SJCRH30 (cell line): ENCODE data around the gene MCL1. TPM values are rescaled to one million over a fixed set of nuclear protein-coding genes. Genes with fewer than 3 reads are reported as not detected.

Experiments
- DNase-seq, 2 experiments: peaks; one replicate each; pipeline ENCODE4 v3.0.0-alpha.2; 2015 to 2020
- H3K27ac ChIP-seq: fragments of 250-450 bp; sonication (Bioruptor Pico); 2 replicates; pipeline ENCODE4 v1.5.1; 2020; ENCODE audit warnings: mild to moderate bottlenecking, moderate library complexity
- H3K27me3 ChIP-seq: fragments of 250-450 bp; sonication (Bioruptor Pico); 2 replicates; pipeline ENCODE4 v1.5.1; 2020; ENCODE audit warnings: mild to moderate bottlenecking, moderate library complexity
- H3K36me3 ChIP-seq: fragments of 250-450 bp; sonication (Bioruptor Pico); 2 replicates; pipeline ENCODE4 v1.5.1; 2020; ENCODE audit warnings: mild to moderate bottlenecking, moderate library complexity
- H3K4me1 ChIP-seq: fragments of 250-450 bp; sonication (Bioruptor Pico); 2 replicates; pipeline ENCODE4 v1.5.1; 2020; ENCODE audit warnings: mild to moderate bottlenecking, moderate library complexity
- H3K4me3 ChIP-seq: fragments of 250-450 bp; sonication (Bioruptor Pico); 2 replicates; pipeline ENCODE4 v1.5.1; 2020; ENCODE audit warnings: mild to moderate bottlenecking, moderate library complexity
- H3K9me3 ChIP-seq: fragments of 250-450 bp; sonication (Bioruptor Pico); replicated peaks from 2 replicates; pipeline ENCODE4 v1.5.1; 2020; ENCODE audit warnings: mild to moderate bottlenecking, moderate library complexity
- total RNA-seq: library from RNA; depleted of rRNA; stranded (reverse); fragments of >200 nt; shearing (Covaris generic); gene quantifications from 2 replicates; pipeline ENCODE4 v1.2.3, GENCODE V29; 2014

MCL1 gene
- total RNA-seq, 1 experiment from 2014 or later: 104 TPM

GRCh38 chr1:150558761-150559655, 20.4 kb downstream of the MCL1 start:
- H3K27ac ChIP-seq: no peak overlapping the region
- no peak for DNase-seq
- no peak overlapping the region for H3K4me3 ChIP-seq
- H3K4me1 ChIP-seq: peaks cover 15% of the 10 kb centered on the region
- H3K36me3 ChIP-seq: no peaks in the 10 kb centered on the region
- no peaks in the 10 kb centered on the region for H3K27me3 ChIP-seq
- no peaks in the 10 kb centered on the region for H3K9me3 ChIP-seq

GRCh38 chr1:150558303-150558704, 21.1 kb downstream of the MCL1 start:
- H3K36me3 ChIP-seq: no peaks in the 10 kb centered on the region
- H3K9me3 ChIP-seq: no peaks in the 10 kb centered on the region
- no peak overlapping the region for H3K4me3 ChIP-seq
- no peaks in the 10 kb centered on the region for H3K27me3 ChIP-seq
- no peak overlapping the region for H3K27ac ChIP-seq
- H3K4me1 ChIP-seq: peaks cover 14% of the 10 kb centered on the region
- no peak for DNase-seq

- H3K36me3 ChIP-seq: no peaks in the 10 kb centered on the region
- peaks cover 9% of the 10 kb centered on the region for H3K4me1 ChIP-seq
- H3K4me3 ChIP-seq: no peak overlapping the region
- no peak for DNase-seq
- H3K27me3 ChIP-seq: no peaks in the 10 kb centered on the region
- H3K9me3 ChIP-seq: no peaks in the 10 kb centered on the region
- no peak overlapping the region for H3K27ac ChIP-seq
Measured at GRCh38 chr1:150557813-150558212, 21.6 kb downstream of the MCL1 start.

GRCh38 chr1:150557065-150557600, 22.3 kb downstream of the MCL1 start:
- Histone ChIP-seq H3K4me1 (peaks cover 7% of the 10 kb centered on the region; the same call in 1 of the 2 replicates), H3K4me3 (no peak overlapping the region), H3K36me3 (no peaks in the 10 kb centered on the region), H3K27ac (no peak overlapping the region), H3K27me3 (no peaks in the 10 kb centered on the region), H3K9me3 (no peaks in the 10 kb centered on the region)
- DNase-seq: no peak

GRCh38 chr1:150555971-150556865, 23.2 kb downstream of the MCL1 start:
- Histone ChIP-seq H3K4me3 (no peak overlapping the region), H3K36me3 (no peaks in the 10 kb centered on the region), H3K9me3 (no peaks in the 10 kb centered on the region), H3K27ac (no peak overlapping the region), H3K4me1 (peaks cover 8% of the 10 kb centered on the region; the same call in 1 of the 2 replicates), H3K27me3 (no peaks in the 10 kb centered on the region)
- no peak for DNase-seq

GRCh38 chr1:150555198-150555970, 24.0 kb downstream of the MCL1 start:
- peaks cover 7% of the 10 kb centered on the region; the same call in 1 of the 2 replicates for H3K4me1 ChIP-seq
- no peaks in the 10 kb centered on the region for H3K36me3 ChIP-seq
- H3K9me3 ChIP-seq: no peaks in the 10 kb centered on the region
- no peak for DNase-seq
- H3K27me3 ChIP-seq: no peaks in the 10 kb centered on the region
- no peak overlapping the region for H3K4me3 ChIP-seq
- no peak overlapping the region for H3K27ac ChIP-seq

GRCh38 chr1:150554086-150554452, 25.3 kb downstream of the MCL1 start:
- no peak for DNase-seq
- H3K27me3 ChIP-seq: no peaks in the 10 kb centered on the region
- no peak overlapping the region for H3K27ac ChIP-seq
- H3K9me3 ChIP-seq: no peaks in the 10 kb centered on the region
- H3K4me1 ChIP-seq: peaks cover 6% of the 10 kb centered on the region; the same call in 1 of the 2 replicates
- no peak overlapping the region for H3K4me3 ChIP-seq
- H3K36me3 ChIP-seq: no peaks in the 10 kb centered on the region

- Histone ChIP-seq H3K36me3 (no peaks in the 10 kb centered on the region), H3K9me3 (no peaks in the 10 kb centered on the region), H3K4me3 (no peak overlapping the region), H3K4me1 (peaks cover 6% of the 10 kb centered on the region; the same call in 1 of the 2 replicates), H3K27me3 (no peaks in the 10 kb centered on the region), H3K27ac (no peak overlapping the region)
- no peak for DNase-seq
Measured at GRCh38 chr1:150553392-150554085, 25.9 kb downstream of the MCL1 start.

GRCh38 chr1:150552911-150553289, 26.5 kb downstream of the MCL1 start:
- Histone ChIP-seq H3K4me1 (peaks cover 6% of the 10 kb centered on the region; the same call in 1 of the 2 replicates), H3K27me3 (no peaks in the 10 kb centered on the region), H3K9me3 (no peaks in the 10 kb centered on the region), H3K4me3 (no peak overlapping the region), H3K27ac (no peak overlapping the region), H3K36me3 (no peaks in the 10 kb centered on the region)
- DNase-seq: no peak

- Histone ChIP-seq H3K36me3 (no peaks in the 10 kb centered on the region), H3K4me1 (peaks cover 6% of the 10 kb centered on the region; the same call in 1 of the 2 replicates), H3K27ac (no peak overlapping the region), H3K27me3 (no peaks in the 10 kb centered on the region), H3K9me3 (no peaks in the 10 kb centered on the region), H3K4me3 (no peak overlapping the region)
- peak; percentile 33 to 43 for DNase-seq
Measured at GRCh38 chr1:150552128-150552910, 27.1 kb downstream of the MCL1 start.

GRCh38 chr1:150551784-150552127, 27.7 kb downstream of the MCL1 start:
- H3K27me3 ChIP-seq: no peaks in the 10 kb centered on the region
- no peak overlapping the region for H3K4me3 ChIP-seq
- H3K4me1 ChIP-seq: peaks cover 6% of the 10 kb centered on the region; the same call in 1 of the 2 replicates
- H3K27ac ChIP-seq: no peak overlapping the region
- no peak for DNase-seq
- H3K9me3 ChIP-seq: no peaks in the 10 kb centered on the region
- no peaks in the 10 kb centered on the region for H3K36me3 ChIP-seq

- Histone ChIP-seq H3K27ac (no peak overlapping the region), H3K9me3 (no peaks in the 10 kb centered on the region), H3K4me1 (peaks cover 6% of the 10 kb centered on the region; the same call in 1 of the 2 replicates), H3K4me3 (no peak overlapping the region), H3K27me3 (no peaks in the 10 kb centered on the region), H3K36me3 (no peaks in the 10 kb centered on the region)
- no peak for DNase-seq
Measured at GRCh38 chr1:150551051-150551783, 28.2 kb downstream of the MCL1 start.
